Measurements from ENCODE around the gene DYNC1I2. TPM values are rescaled to one million over a fixed set of nuclear protein-coding genes. Genes with fewer than 3 reads are reported as not detected.

The DYNC1I2 gene
- total and polyA plus RNA-seq, 2 donors (not counting 3 experiments of a cell fraction or from before 2014, with no cell fraction given): 131 to 138 TPM

- Histone ChIP-seq H3K4me3 (replicated peaks in 1 of 3; ENCODE audit: insufficient read depth in 1 of 3, low read depth in 1 of 3, low read length in 3 of 3) (no peak overlapping the region), H4K20me1 (replicated peaks; ENCODE audit: control insufficient read depth, extremely low read depth, insufficient read depth, low read length) (peaks cover 6% of the 10 kb centered on the region), H3K27ac (ENCODE audit: insufficient read depth, low read depth, low read length) (no peak overlapping the region), H3K9me3 (replicated peaks; ENCODE audit: control insufficient read depth, insufficient read depth, low read length) (no peaks in the 10 kb centered on the region), H3K79me2 (ENCODE audit: control insufficient read depth, insufficient read depth, low read length) (peaks cover 55% of the 10 kb centered on the region), H2AFZ (ENCODE audit: low read depth, low read length) (no peak overlapping the region), H3K9me1 (replicated peaks; ENCODE audit: control insufficient read depth, extremely low read depth, insufficient read depth, low read length) (no peaks in the 10 kb centered on the region), H3K27me3 (ENCODE audit: control insufficient read depth in 2 of 2, insufficient read depth in 2 of 2, low read length in 2 of 2) (no peaks in the 10 kb centered on the region), H3K4me2 (ENCODE audit: insufficient read depth, low read length) (no peak overlapping the region), H3K36me3 (ENCODE audit: control insufficient read depth in 2 of 2, extremely low read depth in 1 of 2, insufficient read depth in 2 of 2, low read length in 2 of 2) (peaks cover 2 to 5% of the 10 kb centered on the region in 2 experiments), H3K9ac (replicated peaks; ENCODE audit: extremely low read depth, insufficient read depth, low read length) (no peak overlapping the region), H3K4me1 (ENCODE audit: control insufficient read depth, extremely low read depth, insufficient read depth, low read length) (no peaks in the 10 kb centered on the region)
- ChIA-PET CTCF (interaction anchor here (0.7 to 7.8 kb wide), 22 partner anchors 9 to 424 kb away, joined by 3 to 193 read pairs (median 8); partner anchors contain the start of genes DLX2 and DYNC1I2), POLR2A (no interaction called here)
- no TSS peak for BruUV-seq (replicated peaks)
- peak; percentile 19 for DNase-seq (ENCODE audit: low read depth, low spot score)
- intact Hi-C loops (cut with micrococcal nuclease): loop anchor here (10.0 kb wide), 1 partner anchor 762 kb away; no protein-coding TSS in a partner anchor
- dilution Hi-C loops (cut with MboI; ENCODE audit: extremely low pct_ligation_motif_present, low sequenced_read_pairs): no loop called here
- no peak for TF ChIP-seq CTCF (IDR thresholded peaks at IDR 0.05; ENCODE audit: extremely low read depth in 1 of 2, insufficient read depth in 1 of 2, low read depth in 1 of 2, low read length in 2 of 2)
- TF ChIP-seq GATA2 (IDR thresholded peaks at IDR 0.05; ENCODE audit: insufficient read depth, insufficient read length, low read depth, low read length): no peak
- TF ChIP-seq MAX (IDR thresholded peaks at IDR 0.05; ENCODE audit: insufficient read depth, insufficient read length): no peak
- peak; percentile 35 for TF ChIP-seq FOS (IDR thresholded peaks at IDR 0.05; ENCODE audit: borderline replicate concordance, insufficient read depth, low read length)
- no peak for TF ChIP-seq POLR2A (IDR thresholded peaks at IDR 0.05; ENCODE audit: low read depth, low read length)
- no peak for FAIRE-seq
Observed at GRCh38 chr2:171702781-171703556, 15.7 kb downstream of the DYNC1I2 start.
